DMS79 (cell line): ENCODE measurements around the gene ACSL4.

Experiments used
- DNase-seq: peaks from one replicate; lab custom pipeline; 2025; lab: John Stamatoyannopoulos, UW

ACSL4 gene

GRCh38 chrX:109596015-109596414 is 137.0 kb downstream of the ACSL4 start:
- DNase-seq = no peak
